Adrenal gland (tissue), 5 donors: ENCODE results near the gene SCYGR1.

Experiments
- POLR2A ChIP-seq, 2 donors: fragments of 450-650 bp; IDR thresholded peaks; one replicate each; pipeline ENCODE4 v1.6.1; 2017; ENCODE audit warnings: antibody characterized with exemption in 2 of 2, mild to moderate bottlenecking in 2 of 2, moderate library complexity in 1 of 2
- TF ChIP-seq, protein P1 (sequence below), 6 experiments: fragments of 450-650 bp in 4 of 6; fragments of 200-600 bp in 2 of 6; sonication (generic) in 1 of 6; IDR thresholded peaks; 1 replicate in 5 of 6; 2 replicates in 1 of 6; pipeline versions ENCODE4 v1.5.1 to v1.8.0; 2016 to 2021; ENCODE audit warnings: antibody characterized with exemption in 6 of 6, mild to moderate bottlenecking in 2 of 6, moderate library complexity in 1 of 6
- donor health status: DM: no; HTN: no; CAD: no.

DNA sequence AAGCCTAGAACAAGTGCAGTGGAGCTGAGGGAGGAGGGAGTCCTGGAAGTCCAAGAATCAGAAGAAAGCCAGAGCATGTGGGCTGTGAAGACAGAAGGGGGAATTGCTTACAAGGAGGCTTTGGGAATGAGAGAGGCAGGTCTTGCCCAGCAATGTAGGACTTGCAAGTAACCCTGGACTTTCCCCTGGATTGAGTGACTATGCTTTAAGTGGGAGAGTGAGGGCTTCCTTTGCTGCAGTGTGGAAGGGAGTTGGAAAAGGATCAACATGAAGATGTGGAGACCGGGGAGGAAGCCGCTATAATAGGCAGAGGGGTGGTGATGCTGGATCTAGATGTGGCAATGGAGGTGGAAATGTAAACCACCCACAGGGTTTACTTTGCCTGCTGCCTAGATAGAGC lies 13.8 kb upstream of the SCYGR1 start:
- TF ChIP-seq POLR2A (IDR thresholded peaks at IDR 0.05) = no peak
- TF ChIP-seq, protein P1, sequence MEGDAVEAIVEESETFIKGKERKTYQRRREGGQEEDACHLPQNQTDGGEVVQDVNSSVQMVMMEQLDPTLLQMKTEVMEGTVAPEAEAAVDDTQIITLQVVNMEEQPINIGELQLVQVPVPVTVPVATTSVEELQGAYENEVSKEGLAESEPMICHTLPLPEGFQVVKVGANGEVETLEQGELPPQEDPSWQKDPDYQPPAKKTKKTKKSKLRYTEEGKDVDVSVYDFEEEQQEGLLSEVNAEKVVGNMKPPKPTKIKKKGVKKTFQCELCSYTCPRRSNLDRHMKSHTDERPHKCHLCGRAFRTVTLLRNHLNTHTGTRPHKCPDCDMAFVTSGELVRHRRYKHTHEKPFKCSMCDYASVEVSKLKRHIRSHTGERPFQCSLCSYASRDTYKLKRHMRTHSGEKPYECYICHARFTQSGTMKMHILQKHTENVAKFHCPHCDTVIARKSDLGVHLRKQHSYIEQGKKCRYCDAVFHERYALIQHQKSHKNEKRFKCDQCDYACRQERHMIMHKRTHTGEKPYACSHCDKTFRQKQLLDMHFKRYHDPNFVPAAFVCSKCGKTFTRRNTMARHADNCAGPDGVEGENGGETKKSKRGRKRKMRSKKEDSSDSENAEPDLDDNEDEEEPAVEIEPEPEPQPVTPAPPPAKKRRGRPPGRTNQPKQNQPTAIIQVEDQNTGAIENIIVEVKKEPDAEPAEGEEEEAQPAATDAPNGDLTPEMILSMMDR (IDR thresholded peaks at IDR 0.05) = no peak
